ENCODE data around the gene RFC2.
A peak's percentile ranks its signal among the peaks of the same experiment; 100 is the strongest.
"Not testable (repeated sequence)": the region's sequence is repeated elsewhere in the genome, so short reads cannot be mapped to it uniquely, and the experiment has no call there.

Gene RFC2

GRCh38 chr7:74246497-74246896 lies 7.7 kb downstream of the RFC2 start:
- no peak for DNase-seq

GRCh38 chr7:74242122-74242443 lies 12.1 kb downstream of the RFC2 start:
- DNase-seq: no peak

GRCh38 chr7:74240482-74240881 lies 13.7 kb downstream of the RFC2 start:
- DNase-seq: no peak

- DNase-seq: no peak
Measured at GRCh38 chr7:74236284-74236683, 17.9 kb downstream of the RFC2 start.

- DNase-seq: no peak
Measured at GRCh38 chr7:74235518-74236268, 18.5 kb downstream of the RFC2 start.

GRCh38 chr7:74233655-74234285 lies 20.4 kb downstream of the RFC2 start:
- DNase-seq: peak; percentile 82 to 83

GRCh38 chr7:74231232-74231590 lies 23.0 kb downstream of the RFC2 start:
- DNase-seq: no peak

GRCh38 chr7:74230446-74231231 lies 23.6 kb downstream of the RFC2 start:
- no peak for DNase-seq

- no peak for DNase-seq
Measured at GRCh38 chr7:74228951-74229900, 25.0 kb downstream of the RFC2 start.

- no peak for DNase-seq
Measured at GRCh38 chr7:74226633-74227032, 27.6 kb downstream of the RFC2 start.

- no peak for DNase-seq
Measured at GRCh38 chr7:74225400-74225799, 28.8 kb downstream of the RFC2 start.

GRCh38 chr7:74224907-74225306 lies 29.3 kb downstream of the RFC2 start:
- not testable (repeated sequence) for DNase-seq

- DNase-seq: no peak
Measured at GRCh38 chr7:74224511-74224832, 29.7 kb downstream of the RFC2 start.

GRCh38 chr7:74223711-74224510 lies 30.3 kb downstream of the RFC2 start:
- DNase-seq: peak in 1 of 2 experiments; percentile 72

- DNase-seq: peak in 1 of 2 experiments; percentile 72
Measured at GRCh38 chr7:74222851-74223710, 31.1 kb downstream of the RFC2 start.

- no peak for DNase-seq
Measured at GRCh38 chr7:74221713-74222112, 32.5 kb downstream of the RFC2 start.

- DNase-seq: peak in 1 of 2 experiments; percentile 52
Measured at GRCh38 chr7:74220229-74220628, 34.0 kb downstream of the RFC2 start.

- no peak for DNase-seq
Measured at GRCh38 chr7:74219416-74219815, 34.8 kb downstream of the RFC2 start.

GRCh38 chr7:74218343-74218698 lies 35.9 kb downstream of the RFC2 start:
- no peak for DNase-seq

GRCh38 chr7:74217455-74218342 lies 36.5 kb downstream of the RFC2 start:
- no peak for DNase-seq
